IMR-90 (cell line): ENCODE measurements around the gene SLC5A7. TPM values are rescaled to one million over a fixed set of nuclear protein-coding genes. Genes with fewer than 3 reads are reported as not detected.

Source experiments
- ATAC-seq: fragments of 200-7000 bp; cut with Tn5 transposase; 2 replicates; pipeline ENCODE4 v1.9.1; 2020; ENCODE audit warnings: low read depth, mild to moderate bottlenecking, moderate library complexity
- BruUV-seq: library from RNA; stranded (reverse); fragments of 400-500 nt; replicated peaks from 2 replicates; lab custom pipeline; 2021; lab: Mats Ljungman, UMichigan
- CTCF ChIA-PET: fragments of 300-600 bp; formaldehyde crosslinking; extraction: SDS; loops from one replicate; lab custom pipeline; 2021; ENCODE audit warnings: antibody characterized with exemption; lab: Yijun Ruan, JAX
- POLR2A ChIA-PET: fragments of 300-600 bp; sonication (Branson Sonifier 250); formaldehyde crosslinking; loops from one replicate; lab custom pipeline; 2022; ENCODE audit warnings: antibody characterized with exemption; ENCODE audit not compliant: unreplicated experiment; lab: Charles Lee
- DNase-seq: peaks from one replicate; pipeline ENCODE4 v3.0.0; 2013
- H2AFZ ChIP-seq: replicated peaks from 2 replicates; pipeline ENCODE3; 2013; ENCODE audit warnings: low read length, mild to moderate bottlenecking; ENCODE audit not compliant: poor library complexity
- H2AK5ac ChIP-seq: 2 replicates; pipeline ENCODE4 v1.6.1; 2013; ENCODE audit warnings: low read depth, low read length, inconsistent platforms
- H2AK9ac ChIP-seq: replicated peaks from 2 replicates; pipeline ENCODE3; 2013; ENCODE audit warnings: mild to moderate bottlenecking, low read depth, low read length, moderate library complexity; ENCODE audit not compliant: poor library complexity
- H2BK120ac ChIP-seq: 2 replicates; pipeline ENCODE4 v1.6.1; 2013; ENCODE audit warnings: low read depth, low read length, inconsistent platforms
- H2BK15ac ChIP-seq: 3 replicates; pipeline ENCODE4 v1.6.1; 2013; ENCODE audit warnings: low read depth, low read length, inconsistent platforms
- H2BK20ac ChIP-seq: 2 replicates; pipeline ENCODE4 v1.6.1; 2013; ENCODE audit warnings: low read depth, mild to moderate bottlenecking, inconsistent platforms, low read length, moderate library complexity
- H2BK5ac ChIP-seq: 2 replicates; pipeline ENCODE4 v1.6.1; 2013; ENCODE audit warnings: mild to moderate bottlenecking, low read depth, low read length, inconsistent platforms; ENCODE audit not compliant: poor library complexity, severe bottlenecking
- H3K14ac ChIP-seq: replicated peaks from 2 replicates; pipeline ENCODE4 v1.6.1; 2013; ENCODE audit warnings: low read depth, low read length, inconsistent platforms
- H3K18ac ChIP-seq: 2 replicates; pipeline ENCODE4 v1.6.1; 2013; ENCODE audit warnings: low read depth, low read length, control low read depth
- H3K23ac ChIP-seq: 2 replicates; pipeline ENCODE4 v1.6.1; 2013; ENCODE audit warnings: low read depth, low read length, inconsistent platforms
- H3K27ac ChIP-seq: 2 replicates; pipeline ENCODE4 v1.5.1; 2013; ENCODE audit warnings: mild to moderate bottlenecking, control low read depth, low read length; ENCODE audit not compliant: insufficient read depth
- H3K27me3 ChIP-seq: 2 replicates; pipeline ENCODE4 v1.6.1; 2013; ENCODE audit warnings: low read length; ENCODE audit not compliant: control insufficient read depth, insufficient read depth
- H3K36me3 ChIP-seq: 2 replicates; pipeline ENCODE4 v1.6.1; 2013; ENCODE audit warnings: low read length, mixed read lengths; ENCODE audit not compliant: control insufficient read depth, insufficient read depth
- H3K4ac ChIP-seq: 2 replicates; pipeline ENCODE4 v1.6.1; 2013; ENCODE audit warnings: low read depth, low read length, inconsistent platforms
- H3K4me1 ChIP-seq: 2 replicates; pipeline ENCODE4 v1.6.1; 2013; ENCODE audit warnings: low read length, mixed read lengths; ENCODE audit not compliant: control insufficient read depth, insufficient read depth
- H3K4me2 ChIP-seq: 2 replicates; pipeline ENCODE4 v1.6.1; 2013; ENCODE audit warnings: low read depth, mild to moderate bottlenecking, control low read depth, low read length, moderate library complexity
- H3K4me3 ChIP-seq: 2 replicates; pipeline ENCODE4 v1.5.1; 2013; ENCODE audit warnings: low read depth, mild to moderate bottlenecking, control low read depth, low read length, moderate library complexity; ENCODE audit not compliant: insufficient read depth
- H3K56ac ChIP-seq: 2 replicates; pipeline ENCODE4 v1.6.1; 2013; ENCODE audit warnings: low read length, inconsistent platforms; ENCODE audit not compliant: insufficient read depth; ENCODE audit errors: extremely low read depth
- H3K79me1 ChIP-seq, 2 experiments: 2 replicates each; pipeline ENCODE4 v1.6.1; 2013; ENCODE audit warnings: low read length in 2 of 2, inconsistent platforms in 1 of 2, low read depth in 1 of 2
- H3K9ac ChIP-seq: 2 replicates; pipeline ENCODE4 v1.6.1; 2013; ENCODE audit warnings: low read depth, low read length, control low read depth
- H3K9me1 ChIP-seq: 2 replicates; pipeline ENCODE4 v1.6.1; 2013; ENCODE audit warnings: low read length, inconsistent platforms; ENCODE audit not compliant: insufficient read depth
- H3K9me3 ChIP-seq: 2 replicates; pipeline ENCODE4 v1.6.1; 2013; ENCODE audit warnings: low read length; ENCODE audit not compliant: control insufficient read depth, insufficient read depth
- H4K20me1 ChIP-seq: 2 replicates; pipeline ENCODE4 v1.6.1; 2013; ENCODE audit warnings: low read length, inconsistent platforms; ENCODE audit not compliant: insufficient read depth
- H4K5ac ChIP-seq: 2 replicates; pipeline ENCODE4 v1.6.1; 2013; ENCODE audit warnings: mild to moderate bottlenecking, low read depth, low read length, control low read depth
- H4K8ac ChIP-seq, 2 experiments: 2 replicates each; pipeline ENCODE4 v1.6.1; 2013; ENCODE audit warnings: low read depth in 2 of 2, low read length in 2 of 2, control low read depth in 1 of 2, inconsistent platforms in 1 of 2
- H4K91ac ChIP-seq: 2 replicates; pipeline ENCODE4 v1.6.1; 2013; ENCODE audit warnings: low read depth, low read length, inconsistent platforms; ENCODE audit not compliant: insufficient read depth
- BHLHE40 ChIP-seq: fragments of 150-350 bp; IDR thresholded peaks from 2 replicates; pipeline ENCODE4 v1.6.1; 2016; ENCODE audit warnings: mild to moderate bottlenecking, low read depth, low read length
- CEBPB ChIP-seq: IDR thresholded peaks from 2 replicates; pipeline ENCODE4 v1.6.1; 2012; ENCODE audit warnings: low read depth, low read length, improper control_type of control experiment
- CHD1 ChIP-seq: IDR thresholded peaks from 2 replicates; pipeline ENCODE4 v1.6.1; 2012; ENCODE audit warnings: low read depth, low read length, improper control_type of control experiment
- FOS ChIP-seq: fragments of 150-350 bp; IDR thresholded peaks from 2 replicates; pipeline ENCODE4 v1.6.1; 2016; ENCODE audit warnings: low read depth, low read length
- MAFK ChIP-seq: IDR thresholded peaks from 2 replicates; pipeline ENCODE4 v1.6.1; 2012; ENCODE audit warnings: low read depth, low read length, improper control_type of control experiment
- MAZ ChIP-seq: IDR thresholded peaks from 2 replicates; pipeline ENCODE4 v1.6.1; 2012; ENCODE audit warnings: low read depth, mild to moderate bottlenecking, low read length, improper control_type of control experiment, moderate library complexity, borderline replicate concordance
- MXI1 ChIP-seq: IDR thresholded peaks from 2 replicates; pipeline ENCODE4 v1.6.1; 2012; ENCODE audit warnings: low read depth, mild to moderate bottlenecking, low read length, moderate library complexity, borderline replicate concordance
- NFE2L2 ChIP-seq: fragments of 150-350 bp; IDR thresholded peaks from 2 replicates; pipeline ENCODE4 v1.6.1; 2016; ENCODE audit warnings: low read depth, mild to moderate bottlenecking, low read length
- POLR2A ChIP-seq: IDR thresholded peaks from 2 replicates; pipeline ENCODE4 v1.6.1; 2012; ENCODE audit warnings: mild to moderate bottlenecking, low read depth, low read length
- RAD21 ChIP-seq: IDR thresholded peaks from 2 replicates; pipeline ENCODE4 v1.6.1; 2012; ENCODE audit warnings: low read length, improper control_type of control experiment
- RCOR1 ChIP-seq: IDR thresholded peaks from 2 replicates; pipeline ENCODE4 v1.6.1; 2012; ENCODE audit warnings: mild to moderate bottlenecking, low read length, improper control_type of control experiment; ENCODE audit not compliant: insufficient replicate concordance
- RFX5 ChIP-seq: IDR thresholded peaks from 2 replicates; pipeline ENCODE4 v1.8.0; 2012; ENCODE audit warnings: low read depth, mild to moderate bottlenecking, low read length, moderate library complexity
- SMC3 ChIP-seq: fragments of 150-350 bp; IDR thresholded peaks from 2 replicates; pipeline ENCODE4 v1.6.1; 2016; ENCODE audit warnings: low read depth, mild to moderate bottlenecking, antibody characterized with exemption, low read length, moderate library complexity
- dilution Hi-C: fragments of 300-500 bp; cut with HindIII; formaldehyde crosslinking; loops from one replicate; pipeline ENCODE4 v1.14.3; 2018; ENCODE audit warnings: low sequenced_read_pairs; ENCODE audit not compliant: unreplicated experiment
- in situ Hi-C: fragments of 300-500 bp; cut with MboI; formaldehyde crosslinking; loops from 3 replicates; pipeline ENCODE4 v1.14.3; 2019; ENCODE audit warnings: low sequenced_read_pairs, inconsistent platforms, mixed read lengths
- intact Hi-C: fragments of 100-400 bp; cut with micrococcal nuclease; formaldehyde crosslinking; loops from 2 replicates; pipeline ENCODE4 v1.10.0; 2022
- polyA plus RNA-seq, 3 experiments: library from polyadenylated mRNA; depleted of rRNA; stranded (reverse); fragments of >200 nt; gene quantifications; 2 replicates each; pipeline ENCODE4 v1.2.3, GENCODE V29; 2012; ENCODE audit warnings: low replicate concordance in 1 of 3
- total RNA-seq: library from RNA; depleted of rRNA; stranded (reverse); fragments of >200 nt; gene quantifications from 2 replicates; pipeline ENCODE4 v1.2.3, GENCODE V29; 2012
- TF ChIP-seq, protein P1 (sequence below): conservative IDR thresholded peaks from 2 replicates; pipeline ENCODE4 v1.5.1; 2012; ENCODE audit warnings: mild to moderate bottlenecking, low read depth, low read length, improper control_type of control experiment
- TF ChIP-seq, protein P2 (sequence below): fragments of 150-350 bp; IDR thresholded peaks from 2 replicates; pipeline ENCODE4 v1.6.1; 2016; ENCODE audit warnings: low read depth, mild to moderate bottlenecking, low read length, moderate library complexity, borderline replicate concordance
- TF ChIP-seq, protein P3 (sequence below): fragments of 150-350 bp; IDR thresholded peaks from 2 replicates; pipeline ENCODE4 v1.6.1; 2017; ENCODE audit warnings: mild to moderate bottlenecking, antibody characterized with exemption, low read length, low read depth

Gene SLC5A7
- total and polyA plus RNA-seq, 2 of the 4 experiments (the other 2 are of a cell fraction): not detected

DNA sequence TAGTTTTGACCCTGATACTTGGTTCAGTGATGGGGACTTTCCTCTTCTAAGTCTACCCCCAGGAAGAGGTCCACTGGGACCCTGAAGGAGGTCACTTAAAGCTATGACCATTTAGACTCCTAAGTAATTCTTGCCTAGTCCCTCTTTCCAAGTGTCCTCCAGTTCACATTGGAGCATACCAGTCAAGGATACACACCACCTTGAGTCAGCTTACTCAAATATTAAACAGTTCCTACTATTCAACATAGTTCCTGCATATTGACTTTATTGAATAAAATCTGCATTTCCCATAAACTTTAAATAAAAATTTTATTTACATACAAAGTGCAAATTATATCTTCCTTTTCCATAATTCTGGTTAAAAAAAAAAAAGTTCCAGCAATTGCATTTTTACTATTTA is 36.3 kb downstream of the SLC5A7 start:
- BruUV-seq: no TSS peak
- H3K56ac ChIP-seq: no peak overlapping the region
- no peak overlapping the region for H3K9ac ChIP-seq
- no peak overlapping the region for H3K14ac ChIP-seq
- H3K4me1 ChIP-seq: no peaks in the 10 kb centered on the region
- H4K5ac ChIP-seq: no peak overlapping the region
- H3K4me2 ChIP-seq: no peak overlapping the region
- no peaks in the 10 kb centered on the region for H3K27me3 ChIP-seq
- dilution Hi-C loops: no loop called here
- H3K4ac ChIP-seq: no peak overlapping the region
- ChIA-PET CTCF (no interaction called here), POLR2A (no interaction called here)
- H3K23ac ChIP-seq: no peak overlapping the region
- H3K18ac ChIP-seq: no peak overlapping the region
- intact Hi-C loops: no loop called here
- H2BK120ac ChIP-seq: no peak overlapping the region
- no peak overlapping the region for H2BK5ac ChIP-seq
- no peak overlapping the region for H2BK20ac ChIP-seq
- H3K79me1 ChIP-seq: no peaks in the 10 kb centered on the region
- no peaks in the 10 kb centered on the region; the same call in 1 of the 2 replicates for H3K9me3 ChIP-seq
- H3K9me1 ChIP-seq: no peaks in the 10 kb centered on the region
- no peak overlapping the region for H2AK5ac ChIP-seq
- DNase-seq (no peak), ATAC-seq (no peak)
- H3K36me3 ChIP-seq: no peaks in the 10 kb centered on the region
- H4K8ac ChIP-seq: no peak overlapping the region
- no peak overlapping the region for H4K91ac ChIP-seq
- TF ChIP-seq MAZ (no peak), BHLHE40 (no peak), POLR2A (no peak), RFX5 (no peak), NFE2L2 (no peak), FOS (no peak), CEBPB (no peak), CHD1 (no peak), RCOR1 (no peak), SMC3 (no peak), MXI1 (no peak), RAD21 (no peak), MAFK (no peak)
- TF ChIP-seq, protein P1, sequence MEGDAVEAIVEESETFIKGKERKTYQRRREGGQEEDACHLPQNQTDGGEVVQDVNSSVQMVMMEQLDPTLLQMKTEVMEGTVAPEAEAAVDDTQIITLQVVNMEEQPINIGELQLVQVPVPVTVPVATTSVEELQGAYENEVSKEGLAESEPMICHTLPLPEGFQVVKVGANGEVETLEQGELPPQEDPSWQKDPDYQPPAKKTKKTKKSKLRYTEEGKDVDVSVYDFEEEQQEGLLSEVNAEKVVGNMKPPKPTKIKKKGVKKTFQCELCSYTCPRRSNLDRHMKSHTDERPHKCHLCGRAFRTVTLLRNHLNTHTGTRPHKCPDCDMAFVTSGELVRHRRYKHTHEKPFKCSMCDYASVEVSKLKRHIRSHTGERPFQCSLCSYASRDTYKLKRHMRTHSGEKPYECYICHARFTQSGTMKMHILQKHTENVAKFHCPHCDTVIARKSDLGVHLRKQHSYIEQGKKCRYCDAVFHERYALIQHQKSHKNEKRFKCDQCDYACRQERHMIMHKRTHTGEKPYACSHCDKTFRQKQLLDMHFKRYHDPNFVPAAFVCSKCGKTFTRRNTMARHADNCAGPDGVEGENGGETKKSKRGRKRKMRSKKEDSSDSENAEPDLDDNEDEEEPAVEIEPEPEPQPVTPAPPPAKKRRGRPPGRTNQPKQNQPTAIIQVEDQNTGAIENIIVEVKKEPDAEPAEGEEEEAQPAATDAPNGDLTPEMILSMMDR: no peak
- TF ChIP-seq, protein P2, sequence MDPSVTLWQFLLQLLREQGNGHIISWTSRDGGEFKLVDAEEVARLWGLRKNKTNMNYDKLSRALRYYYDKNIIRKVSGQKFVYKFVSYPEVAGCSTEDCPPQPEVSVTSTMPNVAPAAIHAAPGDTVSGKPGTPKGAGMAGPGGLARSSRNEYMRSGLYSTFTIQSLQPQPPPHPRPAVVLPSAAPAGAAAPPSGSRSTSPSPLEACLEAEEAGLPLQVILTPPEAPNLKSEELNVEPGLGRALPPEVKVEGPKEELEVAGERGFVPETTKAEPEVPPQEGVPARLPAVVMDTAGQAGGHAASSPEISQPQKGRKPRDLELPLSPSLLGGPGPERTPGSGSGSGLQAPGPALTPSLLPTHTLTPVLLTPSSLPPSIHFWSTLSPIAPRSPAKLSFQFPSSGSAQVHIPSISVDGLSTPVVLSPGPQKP: no peak
- TF ChIP-seq, protein P3, sequence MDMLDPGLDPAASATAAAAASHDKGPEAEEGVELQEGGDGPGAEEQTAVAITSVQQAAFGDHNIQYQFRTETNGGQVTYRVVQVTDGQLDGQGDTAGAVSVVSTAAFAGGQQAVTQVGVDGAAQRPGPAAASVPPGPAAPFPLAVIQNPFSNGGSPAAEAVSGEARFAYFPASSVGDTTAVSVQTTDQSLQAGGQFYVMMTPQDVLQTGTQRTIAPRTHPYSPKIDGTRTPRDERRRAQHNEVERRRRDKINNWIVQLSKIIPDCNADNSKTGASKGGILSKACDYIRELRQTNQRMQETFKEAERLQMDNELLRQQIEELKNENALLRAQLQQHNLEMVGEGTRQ: no peak
- H2AK9ac ChIP-seq: no peak overlapping the region
- H2BK15ac ChIP-seq: no peak overlapping the region
- in situ Hi-C loops: no loop called here
- no peaks in the 10 kb centered on the region for H4K20me1 ChIP-seq
- H3K27ac ChIP-seq: no peak overlapping the region
- H3K4me3 ChIP-seq: no peak overlapping the region
- H2AFZ ChIP-seq: no peak overlapping the region
